Measurements from ENCODE around the gene ATRN.

ATRN gene

DNA sequence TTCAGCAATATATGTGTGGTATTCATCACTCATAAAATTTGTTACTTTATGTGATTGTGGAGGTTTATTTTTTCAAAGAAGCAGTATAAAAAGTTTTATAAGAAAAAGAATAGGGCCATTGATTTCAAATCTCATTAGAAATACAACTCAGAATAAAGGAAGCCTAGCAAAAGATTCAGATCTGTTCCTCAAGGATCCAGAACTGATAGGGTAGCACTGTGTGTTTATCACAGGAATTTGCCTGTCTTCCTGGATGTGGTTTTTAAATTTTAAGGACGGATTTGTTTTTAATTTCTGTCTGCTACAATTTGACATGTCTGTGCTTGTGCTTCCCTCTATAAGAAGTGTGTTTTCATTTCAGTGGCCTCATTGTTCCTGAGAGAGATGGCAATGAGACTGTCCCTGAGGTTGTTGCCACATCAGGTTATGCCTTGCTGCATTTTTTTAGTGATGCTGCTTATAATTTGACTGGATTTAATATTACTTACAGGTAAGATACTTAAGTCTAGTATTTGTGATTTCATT, 74.6 kb downstream of the ATRN start:
- CTCF ChIA-PET, result no interaction called here
- no peak for TF ChIP-seq CTCF (IDR thresholded peaks at IDR 0.05; ENCODE audit: control extremely low read depth, extremely low read depth, low read depth, missing control alignments)

DNA sequence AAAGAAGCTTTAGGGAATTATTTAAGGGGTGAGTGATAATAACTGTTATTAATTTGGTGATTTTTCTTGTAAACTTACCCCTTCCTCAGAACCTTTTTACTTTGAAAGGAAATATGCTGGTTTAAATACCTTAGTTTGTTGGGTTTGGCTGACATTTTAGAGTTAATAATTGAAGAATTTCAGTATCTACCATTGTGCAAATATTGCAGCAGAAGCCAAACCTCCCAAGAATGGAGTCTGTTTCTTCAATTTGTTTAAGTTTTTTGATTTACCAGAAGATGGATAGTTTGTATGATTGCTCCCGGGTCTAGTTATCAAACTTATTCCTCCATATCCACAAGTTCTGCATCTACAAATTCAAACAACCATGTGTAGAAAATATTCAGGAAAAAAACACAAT, 77.1 kb downstream of the ATRN start:
- CTCF ChIA-PET, result interaction anchor here (0.8 to 1.9 kb wide), 3 partner anchors 9 to 16 kb away, joined by 4 to 6 read pairs (median 4); no protein-coding TSS in a partner anchor
- POLR2A ChIA-PET, result no interaction called here
- no peak for TF ChIP-seq CTCF (IDR thresholded peaks at IDR 0.05; ENCODE audit: control extremely low read depth, extremely low read depth, low read depth, missing control alignments)
- DNase-seq (ENCODE audit: extremely low spot score), result no peak

More for the DNA sequence above, 74.6 kb downstream of the ATRN start:
- DNase-seq (ENCODE audit: extremely low spot score), result no peak
- POLR2A ChIA-PET, result no interaction called here

DNA sequence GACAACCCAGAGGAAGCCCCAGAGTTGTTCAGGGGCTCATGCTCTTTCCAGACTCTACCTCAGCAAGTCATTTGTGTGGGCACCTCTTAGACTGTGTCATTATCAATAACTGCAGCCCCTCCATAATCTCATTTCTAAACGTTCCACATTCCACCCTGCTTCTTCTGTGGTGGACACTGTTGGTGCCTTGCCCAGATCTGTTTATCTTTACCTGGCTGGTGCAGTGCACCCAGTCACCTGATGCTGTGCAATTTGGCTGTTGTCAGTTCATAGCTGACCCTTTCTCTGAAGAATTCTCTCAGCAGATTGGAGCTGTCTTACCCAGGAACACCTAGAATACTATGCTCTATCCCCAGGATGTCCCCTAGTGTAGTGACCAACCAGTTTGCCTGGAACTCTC, 80.0 kb downstream of the ATRN start:
- TF ChIP-seq CTCF (IDR thresholded peaks at IDR 0.05; ENCODE audit: control extremely low read depth, extremely low read depth, low read depth, missing control alignments), result no peak
- DNase-seq (ENCODE audit: extremely low spot score), result no peak
- ChIA-PET CTCF (interaction anchor here (4.1 kb wide), 1 partner anchor 12 kb away, joined by 20 read pairs; no protein-coding TSS in a partner anchor), POLR2A (no interaction called here)

DNA sequence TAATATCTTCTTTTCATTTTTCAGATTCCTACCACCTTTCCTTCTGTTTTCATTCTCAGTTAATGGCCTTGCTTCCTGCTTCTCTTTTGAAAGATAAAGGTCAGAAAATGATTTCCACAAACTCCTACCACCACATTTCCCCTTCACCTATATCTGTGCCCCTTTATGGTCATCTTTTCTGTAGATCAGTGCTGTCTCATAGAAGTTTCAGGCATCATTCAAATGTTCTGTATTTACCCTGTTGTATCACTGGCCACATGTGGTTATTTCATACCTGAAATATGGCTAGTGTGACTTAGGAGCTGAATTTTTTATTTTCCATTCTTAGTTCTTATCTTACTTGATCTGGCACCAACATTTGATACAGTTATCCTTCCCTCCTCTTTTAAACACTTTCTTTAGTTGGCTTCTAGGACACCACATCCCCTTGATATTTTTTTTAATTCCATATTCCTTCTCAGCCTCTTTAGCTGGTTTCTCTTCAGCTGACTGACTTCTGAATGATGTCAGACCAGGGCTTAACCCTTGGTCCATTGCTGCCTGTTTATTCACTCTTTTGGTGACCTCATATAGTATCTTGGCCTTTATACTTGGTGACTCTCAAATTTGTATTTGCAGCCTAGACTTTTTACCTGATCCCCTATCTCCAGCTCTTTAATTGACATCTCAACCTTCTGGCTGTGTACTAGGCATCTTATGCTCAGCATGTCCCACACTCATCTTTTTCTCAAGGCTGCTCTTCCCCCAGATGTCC, 81.0 kb downstream of the ATRN start:
- no peak for DNase-seq (ENCODE audit: extremely low spot score)
- POLR2A ChIA-PET, result no interaction called here
- TF ChIP-seq CTCF (IDR thresholded peaks at IDR 0.05; ENCODE audit: control extremely low read depth, extremely low read depth, low read depth, missing control alignments), result no peak
- CTCF ChIA-PET, result interaction anchor here (0.8 to 4.1 kb wide), 3 partner anchors 11 to 201 kb away, joined by 3 to 20 read pairs (median 3); no protein-coding TSS in a partner anchor

GRCh38 chr20:3553663-3554062, 82.8 kb downstream of the ATRN start:
- TF ChIP-seq CTCF (IDR thresholded peaks at IDR 0.05; ENCODE audit: control extremely low read depth, extremely low read depth, low read depth, missing control alignments), result no peak
- DNase-seq (ENCODE audit: extremely low spot score), result no peak
- ChIA-PET CTCF (interaction anchor here (4.1 kb wide), 1 partner anchor 9 kb away, joined by 20 read pairs; no protein-coding TSS in a partner anchor), POLR2A (no interaction called here)

DNA sequence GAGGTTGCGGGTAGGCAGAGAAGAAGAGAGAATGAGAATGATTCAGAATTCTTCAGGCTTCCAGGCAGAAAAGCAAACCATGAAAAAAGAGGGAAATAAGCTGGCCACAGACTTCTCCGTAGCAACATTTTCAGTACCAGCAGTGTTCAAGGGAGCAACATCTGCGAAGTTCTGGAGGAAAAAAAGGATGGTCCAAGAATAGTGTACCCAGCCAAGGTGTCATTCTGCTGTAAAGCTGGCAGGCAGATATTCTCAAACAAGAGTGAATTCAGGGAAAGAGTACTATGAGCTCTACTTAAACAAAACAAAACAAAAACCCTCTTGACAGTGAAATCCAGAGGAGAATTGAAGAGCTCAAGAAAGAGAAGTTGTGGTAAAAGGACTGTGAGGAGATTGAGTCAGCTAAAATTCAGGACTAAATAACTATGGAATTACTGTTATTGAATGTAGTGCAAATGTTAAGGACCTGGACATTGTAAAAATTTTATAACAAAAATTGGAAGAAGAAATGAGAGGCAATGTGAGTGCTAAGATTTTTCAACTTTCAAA, 86.5 kb downstream of the ATRN start:
- DNase-seq (ENCODE audit: extremely low spot score), result no peak
- ChIA-PET CTCF (interaction anchor here (1.1 kb wide), 1 partner anchor 10 kb away, joined by 4 read pairs; no protein-coding TSS in a partner anchor), POLR2A (no interaction called here)
- TF ChIP-seq CTCF (IDR thresholded peaks at IDR 0.05; ENCODE audit: control extremely low read depth, extremely low read depth, low read depth, missing control alignments), result no peak
